Stimulated activated CD4-positive, alpha-beta T cell treated with anti-CD3 and anti-CD28 coated beads, TNF-alpha, amount 100 ng/mL, for 24 hours (primary cell): ENCODE measurements around the gene TFIP11.

Experiments used
- DNase-seq, 3 experiments: peaks; one replicate each; pipeline ENCODE4 v3.0.0-alpha.2; 2020; ENCODE audit warnings: low read depth in 3 of 3

The TFIP11 gene

DNA sequence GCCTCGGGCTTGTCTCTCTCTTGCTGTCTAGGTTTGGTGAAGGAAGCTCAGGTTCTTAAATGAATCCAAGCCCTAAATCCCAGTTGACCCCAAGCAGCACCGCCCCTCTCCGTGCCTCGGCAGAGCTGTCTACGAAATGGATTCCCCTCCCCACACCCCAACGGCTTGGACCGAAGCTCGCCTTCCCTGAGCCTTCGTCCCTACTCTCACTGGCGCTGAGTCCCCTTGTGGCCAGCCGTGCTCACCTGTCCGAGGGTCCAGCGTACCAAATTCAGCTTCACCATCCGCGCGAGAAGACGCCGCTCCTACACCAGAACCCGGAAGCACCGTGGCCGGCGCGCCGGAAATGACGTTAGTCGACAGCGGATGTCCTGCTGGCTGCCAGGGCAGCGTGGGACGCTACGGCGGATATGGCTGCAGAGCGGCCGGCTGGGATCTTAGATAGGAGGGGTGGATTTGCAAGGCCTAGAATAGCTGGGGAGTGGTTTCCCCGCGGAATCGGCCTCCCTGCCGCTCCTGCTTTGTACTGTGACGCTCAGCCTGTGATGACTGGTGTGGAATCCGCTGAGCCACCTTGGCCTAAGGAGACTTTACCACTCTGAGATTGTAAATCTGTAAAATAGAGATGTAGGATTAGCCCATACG lies at the start of gene TFIP11:
Gene TFIP11 (minus strand): TSS at position 325 of the 645 bp plus-strand sequence. CDS start 2,201 bp downstream, outside the sequence.
- peak; percentile 88 to 94 (median 92) for DNase-seq

GRCh38 chr22:26561756-26562417 lies 49.6 kb upstream of the TFIP11 start:
- no peak for DNase-seq

DNA sequence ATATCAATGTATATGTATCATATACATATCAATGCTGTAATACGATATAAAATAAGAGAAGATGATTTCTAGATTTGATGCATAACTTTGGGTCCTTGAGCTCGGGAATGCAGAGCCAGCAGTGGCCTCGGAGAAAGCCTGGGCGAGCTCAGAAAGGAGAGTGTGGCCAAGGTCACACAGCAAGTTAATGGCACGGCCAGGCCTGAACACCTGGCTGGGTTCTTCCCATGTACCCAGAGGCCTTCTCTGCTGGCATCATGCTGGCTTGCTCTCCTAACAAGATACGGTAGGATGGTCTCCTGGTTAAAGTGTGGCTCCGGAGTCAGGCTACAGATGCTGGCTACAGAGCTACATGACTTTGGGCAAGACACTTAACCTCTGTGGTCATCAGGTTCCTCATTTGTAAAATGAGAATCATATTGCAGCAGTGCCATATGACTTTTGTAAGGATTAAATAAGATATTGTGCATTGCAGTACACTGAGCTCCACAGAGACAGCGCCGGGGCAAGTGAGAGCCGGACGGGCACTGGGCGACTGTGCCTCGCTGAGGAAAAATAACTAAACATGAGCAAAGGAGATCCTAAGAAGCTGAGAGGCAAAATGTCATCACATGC lies 47.8 kb upstream of the TFIP11 start:
- no peak for DNase-seq

- DNase-seq = no peak
Measured at GRCh38 chr22:26558248-26558895, 46.1 kb upstream of the TFIP11 start.

- DNase-seq = no peak
Measured at GRCh38 chr22:26556904-26557303, 44.6 kb upstream of the TFIP11 start.

GRCh38 chr22:26555478-26555877 lies 43.2 kb upstream of the TFIP11 start:
- no peak for DNase-seq

- no peak for DNase-seq
Measured at GRCh38 chr22:26554956-26555355, 42.7 kb upstream of the TFIP11 start.

- no peak for DNase-seq
Measured at GRCh38 chr22:26553056-26553752, 40.9 kb upstream of the TFIP11 start.

DNA sequence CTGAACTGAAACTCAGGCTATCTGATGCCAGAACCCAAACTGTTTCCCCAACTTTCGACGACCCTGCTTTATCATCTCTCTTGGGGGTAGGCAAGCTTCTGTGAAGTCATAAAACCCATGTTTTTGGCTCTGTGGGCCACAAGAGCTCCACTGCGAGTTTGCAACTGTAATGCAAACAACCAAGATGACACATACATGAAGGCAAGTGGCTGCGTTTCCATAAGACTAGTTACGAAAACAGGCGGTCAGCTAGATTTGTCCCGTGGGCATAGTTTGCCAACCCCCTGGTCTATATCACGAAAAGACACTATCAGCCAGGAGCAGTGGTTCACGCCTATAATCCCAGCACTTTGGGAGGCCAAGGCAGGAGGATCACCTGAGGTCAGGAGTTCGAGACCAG lies 40.2 kb upstream of the TFIP11 start:
- no peak for DNase-seq

DNA sequence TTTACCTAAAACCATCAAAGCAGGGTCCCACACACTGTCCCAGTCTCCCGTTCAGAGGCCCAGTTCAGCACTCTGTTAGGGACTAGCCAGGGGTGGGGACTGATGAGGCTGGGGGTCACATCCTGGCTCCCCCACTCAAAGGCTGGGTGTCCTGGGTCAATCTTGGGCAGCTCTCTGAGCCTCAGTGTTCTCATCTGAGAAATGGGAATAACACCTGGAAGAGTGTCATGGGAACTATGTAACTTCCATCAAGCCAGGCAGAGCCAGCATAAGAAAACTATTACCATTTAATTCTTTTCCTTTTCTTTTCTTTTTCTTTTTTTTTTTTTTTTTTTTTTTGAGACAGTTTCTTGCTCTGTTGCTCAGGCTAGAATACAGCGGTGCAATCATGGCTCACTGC lies 39.3 kb upstream of the TFIP11 start:
- no peak for DNase-seq

GRCh38 chr22:26550498-26551033 lies 38.3 kb upstream of the TFIP11 start:
- no peak for DNase-seq

GRCh38 chr22:26549902-26550497 lies 37.7 kb upstream of the TFIP11 start:
- DNase-seq = no peak

DNA sequence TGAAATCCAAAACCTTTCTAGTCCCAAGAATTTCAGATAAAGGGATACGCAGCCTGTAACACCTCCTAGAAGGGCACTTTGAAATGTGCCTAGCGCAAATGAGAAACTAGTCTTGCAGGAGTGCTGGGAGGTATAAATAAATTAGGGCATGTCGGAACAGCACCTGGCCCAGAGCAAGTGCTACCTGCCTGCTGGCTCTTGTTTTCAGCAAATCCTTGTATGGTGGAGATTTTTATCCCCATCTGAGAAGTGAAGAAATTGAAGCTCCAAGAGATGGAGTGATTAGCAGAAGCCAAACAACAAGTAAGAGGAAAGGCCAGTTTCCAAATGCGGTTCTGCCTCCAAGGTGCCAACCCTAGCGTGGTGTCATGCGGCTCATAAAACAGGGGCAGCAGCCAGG lies 36.7 kb upstream of the TFIP11 start:
- no peak for DNase-seq

DNA sequence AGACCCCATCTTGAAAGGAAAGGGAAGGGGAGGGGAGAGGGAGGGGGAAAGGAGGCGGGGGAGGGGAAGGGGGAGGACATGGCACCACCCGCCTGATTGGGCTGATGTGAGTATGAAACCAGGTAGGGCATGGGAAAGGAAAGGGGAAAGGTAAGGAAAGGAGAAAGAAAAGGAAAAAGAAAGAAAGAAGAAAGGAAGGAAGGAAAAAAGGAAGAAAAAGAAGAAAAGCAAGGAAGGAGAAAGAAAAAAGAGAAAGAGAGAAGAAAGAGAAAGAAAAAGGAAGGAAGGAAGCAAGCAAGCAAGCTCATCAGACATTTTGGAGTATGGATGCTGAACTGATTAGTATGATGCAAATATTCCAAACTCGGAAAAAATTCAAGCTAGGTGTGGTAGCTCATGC lies 36.0 kb upstream of the TFIP11 start:
- no peak for DNase-seq

DNA sequence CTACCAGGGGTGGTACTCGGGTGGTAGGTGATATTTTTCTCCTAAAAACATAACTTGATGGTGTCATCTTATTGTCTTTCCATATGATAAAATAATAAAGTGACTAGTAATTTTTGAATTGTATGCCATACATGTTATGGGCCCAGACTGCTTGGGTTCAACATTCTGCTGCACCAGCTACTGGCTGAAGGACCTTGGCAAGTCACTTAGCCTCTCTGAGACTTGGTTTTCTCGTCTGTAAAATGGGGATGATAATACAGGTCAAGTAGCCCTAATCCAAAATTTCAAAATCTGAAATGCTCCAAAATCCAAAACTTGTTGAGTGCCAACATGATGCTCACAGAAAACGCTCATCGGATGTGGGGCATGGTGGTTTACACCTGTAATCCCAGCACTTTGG lies 35.6 kb upstream of the TFIP11 start:
- DNase-seq = no peak

DNA sequence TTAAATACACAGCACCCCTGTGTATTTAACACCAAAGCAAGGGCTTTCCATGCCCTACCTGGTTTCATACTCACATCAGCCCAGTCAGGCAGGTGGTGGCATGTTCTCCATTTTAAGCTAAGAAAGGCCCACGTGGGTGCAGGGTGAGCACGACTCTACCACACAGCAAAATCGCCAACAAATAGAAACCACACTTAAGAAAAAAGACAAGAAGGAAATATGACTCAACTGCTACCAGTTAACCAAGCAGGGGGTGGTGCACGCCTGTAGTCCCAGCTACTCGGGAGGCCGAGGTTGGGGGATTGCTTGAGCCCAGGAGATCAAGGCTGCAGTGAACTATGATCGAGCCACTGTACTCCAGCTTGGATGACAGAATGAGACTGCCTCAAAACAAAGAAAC lies 35.2 kb upstream of the TFIP11 start:
- DNase-seq = peak in 2 of 3 experiments; percentile 6 to 23

DNA sequence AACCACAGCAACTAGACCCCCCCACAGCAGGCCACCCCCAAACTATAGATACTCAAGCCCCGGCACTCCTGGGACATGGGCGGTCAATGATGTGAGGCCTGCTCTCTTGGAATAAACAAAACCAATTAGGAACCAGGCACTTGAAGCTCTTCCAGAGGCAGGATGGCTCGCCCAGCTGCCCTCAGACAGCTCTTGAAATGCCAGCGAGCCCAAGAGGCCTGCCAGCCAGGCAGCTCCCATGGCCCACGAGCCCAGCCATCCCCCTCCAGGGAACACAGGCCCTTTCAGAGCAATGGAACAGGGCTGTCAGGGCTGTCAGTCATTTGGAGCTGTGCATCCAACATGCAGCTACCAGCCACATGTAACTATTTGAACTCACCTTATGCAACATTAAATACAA lies 34.0 kb upstream of the TFIP11 start:
- DNase-seq = no peak

DNA sequence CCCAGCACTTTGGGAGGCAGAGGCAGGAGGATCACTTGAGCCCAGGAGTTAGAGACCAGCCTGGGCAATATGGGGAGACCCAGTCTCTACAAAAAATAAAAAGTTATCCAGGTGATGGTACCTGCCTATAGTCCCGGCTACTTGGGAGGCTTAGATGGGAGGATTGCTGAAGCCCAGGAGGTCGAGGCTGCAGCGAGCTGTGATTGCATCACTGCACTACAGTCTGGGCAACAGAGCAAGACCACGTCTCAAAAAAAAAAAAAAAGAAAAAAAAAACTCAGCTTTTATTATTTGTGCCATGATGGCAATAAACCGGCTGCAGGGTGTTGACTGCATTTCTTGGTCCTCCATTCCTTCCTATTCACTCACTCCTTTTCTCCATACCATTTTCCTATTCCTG lies 33.6 kb upstream of the TFIP11 start:
- DNase-seq = no peak

- DNase-seq = no peak
Measured at GRCh38 chr22:26545385-26545784, 33.1 kb upstream of the TFIP11 start.

- no peak for DNase-seq
Measured at GRCh38 chr22:26544489-26544888, 32.2 kb upstream of the TFIP11 start.

DNA sequence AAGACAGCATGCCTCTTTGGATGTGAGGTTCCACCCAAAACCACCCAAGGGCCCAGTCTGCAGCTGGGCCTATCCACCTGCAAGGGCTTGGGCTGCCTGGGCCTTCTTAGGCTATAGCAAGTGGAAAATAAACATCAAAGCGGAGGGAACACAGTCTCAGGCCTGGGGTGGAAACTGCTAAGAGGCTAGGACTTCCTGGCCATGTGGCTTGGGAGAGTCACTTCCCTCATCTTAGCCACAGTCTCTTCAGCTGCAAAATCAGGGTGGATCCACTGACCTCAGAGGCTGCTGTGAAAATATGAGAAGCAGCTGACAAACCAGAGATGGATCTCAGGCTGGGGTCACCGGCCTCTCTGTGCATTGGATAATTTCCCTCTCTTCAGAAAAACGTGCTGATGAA lies 30.6 kb upstream of the TFIP11 start:
- no peak for DNase-seq
